ENCODE measurements around the gene GK2. TPM values are rescaled to one million over a fixed set of nuclear protein-coding genes. Genes with fewer than 3 reads are reported as not detected.

Gene GK2
- total RNA-seq, 1 experiment from 2014 or later, result not detected

- no peaks in the 10 kb centered on the region for H3K36me3 ChIP-seq (ENCODE audit: control insufficient read depth, insufficient read depth, low read length)
- H3K4me1 ChIP-seq (ENCODE audit: control insufficient read depth, insufficient read depth, low read length), result no peaks in the 10 kb centered on the region
- CTCF ChIA-PET, result no interaction called here
- no peak for ATAC-seq
- no peak overlapping the region for H3K4me3 ChIP-seq (ENCODE audit: low read depth in 2 of 2, low read length in 2 of 2)
- in situ Hi-C loops (cut with HindIII; ENCODE audit: low pct_unique_long_range_greater_than_20kb, low sequenced_read_pairs) (no loop called here), intact Hi-C loops (cut with micrococcal nuclease; ENCODE audit: unreplicated experiment) (no loop called here)
- no peaks in the 10 kb centered on the region for H3K9me3 ChIP-seq (ENCODE audit: control insufficient read depth, insufficient read depth, low read depth, low read length)
- no peak for TF ChIP-seq SIN3A (IDR thresholded peaks at IDR 0.05; ENCODE audit: borderline replicate concordance, insufficient read depth, low read depth, low read length)
- no peak for TF ChIP-seq TCF7L2 (IDR thresholded peaks at IDR 0.05; ENCODE audit: low read depth, low read length)
- no peak for TF ChIP-seq REST (IDR thresholded peaks at IDR 0.05; ENCODE audit: insufficient read depth in 1 of 2, low read depth in 2 of 2, low read length in 1 of 2)
- TF ChIP-seq POLR2AphosphoS5 (IDR thresholded peaks at IDR 0.05; ENCODE audit: low read depth, low read length), result no peak
- TF ChIP-seq CTCF (IDR thresholded peaks at IDR 0.05), result no peak
- POLR2A ChIA-PET, result no interaction called here
- H3K27me3 ChIP-seq (ENCODE audit: control insufficient read depth, insufficient read depth, low read length), result no peaks in the 10 kb centered on the region
- no TSS peak for BruUV-seq (replicated peaks)
- DNase-seq (ENCODE audit: low read depth, low spot score), result no peak
- no peak overlapping the region for H3K27ac ChIP-seq (ENCODE audit: low read length)
Observed at GRCh38 chr4:79381161-79381560, 26.9 kb downstream of the GK2 start.

- intact Hi-C loops (cut with micrococcal nuclease; ENCODE audit: unreplicated experiment), result no loop called here
- Histone ChIP-seq H3K27ac (ENCODE audit: low read length) (no peak overlapping the region), H3K36me3 (ENCODE audit: control insufficient read depth, insufficient read depth, low read length) (no peaks in the 10 kb centered on the region), H3K9me3 (ENCODE audit: control insufficient read depth, insufficient read depth, low read depth, low read length) (no peaks in the 10 kb centered on the region), H3K4me3 (ENCODE audit: low read depth in 2 of 2, low read length in 2 of 2) (no peak overlapping the region), H3K4me1 (ENCODE audit: control insufficient read depth, insufficient read depth, low read length) (no peaks in the 10 kb centered on the region), H3K27me3 (ENCODE audit: control insufficient read depth, insufficient read depth, low read length) (no peaks in the 10 kb centered on the region)
- in situ Hi-C loops (cut with HindIII; ENCODE audit: low pct_unique_long_range_greater_than_20kb, low sequenced_read_pairs), result no loop called here
- ChIA-PET CTCF (no interaction called here), POLR2A (no interaction called here)
- BruUV-seq (replicated peaks), result no TSS peak
- DNase-seq (ENCODE audit: low read depth, low spot score), result no peak
- TF ChIP-seq POLR2AphosphoS5 (IDR thresholded peaks at IDR 0.05; ENCODE audit: low read depth, low read length) (no peak), REST (IDR thresholded peaks at IDR 0.05; ENCODE audit: insufficient read depth in 1 of 2, low read depth in 2 of 2, low read length in 1 of 2) (no peak), SIN3A (IDR thresholded peaks at IDR 0.05; ENCODE audit: borderline replicate concordance, insufficient read depth, low read depth, low read length) (no peak), TCF7L2 (IDR thresholded peaks at IDR 0.05; ENCODE audit: low read depth, low read length) (no peak), CTCF (IDR thresholded peaks at IDR 0.05) (no peak)
- ATAC-seq, result no peak
Observed at GRCh38 chr4:79370026-79370425, 38.0 kb downstream of the GK2 start.
